ENCODE results near the gene GRM8.

DNA sequence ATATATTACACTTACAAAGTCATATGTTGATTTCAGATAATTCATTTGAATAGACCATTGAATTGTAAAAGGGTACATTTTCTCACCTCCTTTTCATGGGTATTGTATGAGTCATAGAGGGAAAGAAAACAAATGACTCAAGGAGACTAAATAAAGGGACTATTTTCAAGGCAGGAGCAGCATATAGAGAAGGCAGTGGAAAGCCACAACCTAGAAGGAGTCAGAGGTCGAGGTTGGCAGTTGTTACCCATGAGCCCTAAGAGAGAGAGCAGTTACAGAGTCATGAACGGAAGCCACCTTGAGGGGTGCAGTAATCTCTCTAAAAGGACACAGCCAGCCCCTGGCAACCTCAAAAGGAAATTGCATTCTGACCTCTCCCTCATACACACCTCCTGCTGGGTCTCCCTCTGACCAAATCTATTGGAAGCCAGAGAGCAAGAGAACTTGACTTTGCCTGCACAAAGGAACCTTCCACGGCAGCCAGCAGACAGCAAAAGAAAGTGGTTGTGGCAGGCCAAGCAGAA lies 137.9 kb downstream of the GRM8 start:
- TF ChIP-seq POLR2A (IDR thresholded peaks at IDR 0.05), result no peak
- TF ChIP-seq, protein P1, sequence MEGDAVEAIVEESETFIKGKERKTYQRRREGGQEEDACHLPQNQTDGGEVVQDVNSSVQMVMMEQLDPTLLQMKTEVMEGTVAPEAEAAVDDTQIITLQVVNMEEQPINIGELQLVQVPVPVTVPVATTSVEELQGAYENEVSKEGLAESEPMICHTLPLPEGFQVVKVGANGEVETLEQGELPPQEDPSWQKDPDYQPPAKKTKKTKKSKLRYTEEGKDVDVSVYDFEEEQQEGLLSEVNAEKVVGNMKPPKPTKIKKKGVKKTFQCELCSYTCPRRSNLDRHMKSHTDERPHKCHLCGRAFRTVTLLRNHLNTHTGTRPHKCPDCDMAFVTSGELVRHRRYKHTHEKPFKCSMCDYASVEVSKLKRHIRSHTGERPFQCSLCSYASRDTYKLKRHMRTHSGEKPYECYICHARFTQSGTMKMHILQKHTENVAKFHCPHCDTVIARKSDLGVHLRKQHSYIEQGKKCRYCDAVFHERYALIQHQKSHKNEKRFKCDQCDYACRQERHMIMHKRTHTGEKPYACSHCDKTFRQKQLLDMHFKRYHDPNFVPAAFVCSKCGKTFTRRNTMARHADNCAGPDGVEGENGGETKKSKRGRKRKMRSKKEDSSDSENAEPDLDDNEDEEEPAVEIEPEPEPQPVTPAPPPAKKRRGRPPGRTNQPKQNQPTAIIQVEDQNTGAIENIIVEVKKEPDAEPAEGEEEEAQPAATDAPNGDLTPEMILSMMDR (IDR thresholded peaks at IDR 0.05), result no peak
